ENCODE data around the gene SPATA25.

The SPATA25 gene

DNA sequence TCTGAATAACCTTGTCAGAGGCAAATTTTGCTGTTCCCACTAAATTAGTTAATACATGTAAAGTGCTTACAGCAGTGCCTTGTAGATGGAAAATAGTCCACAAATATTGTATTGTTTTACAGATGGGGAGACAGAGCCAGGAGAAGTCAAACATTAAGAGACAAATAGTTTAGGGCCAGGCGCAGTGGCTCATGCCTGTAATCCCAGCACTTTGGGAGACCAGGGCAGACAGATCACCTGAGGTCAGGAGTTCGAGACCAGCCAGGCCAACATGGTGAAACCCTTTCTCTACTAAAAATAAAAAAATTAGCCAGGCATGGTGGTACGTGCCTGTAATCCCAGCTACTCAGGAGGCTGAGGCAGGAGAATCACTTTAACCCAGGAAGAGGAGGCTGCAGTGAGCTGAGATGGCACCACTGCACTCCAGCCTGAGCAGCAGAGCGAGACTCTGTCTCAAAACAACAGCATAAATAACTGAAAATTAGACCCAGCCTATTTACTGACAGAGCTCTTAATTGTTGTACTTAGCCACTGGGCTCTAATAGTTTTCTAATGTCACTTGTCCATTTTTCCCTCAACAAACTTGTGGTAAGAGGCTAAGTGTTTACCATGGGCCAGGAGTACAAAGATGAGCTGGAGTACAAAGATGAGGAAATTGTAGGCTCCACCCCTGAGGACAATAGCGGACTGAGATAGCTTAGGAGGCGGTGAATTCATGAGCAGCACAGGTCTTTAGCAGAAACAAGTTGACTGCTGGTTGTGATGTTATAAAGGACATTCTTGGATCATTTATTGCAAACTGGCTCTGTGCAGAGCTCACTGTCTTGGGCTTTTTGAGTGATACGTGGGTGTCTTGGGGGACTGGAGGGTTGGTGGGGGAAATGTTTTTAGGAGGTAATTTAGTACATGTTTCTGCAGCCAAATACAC is 23.6 kb downstream of the SPATA25 start:
- DNase-seq (ENCODE audit: low spot score) = no peak

DNA sequence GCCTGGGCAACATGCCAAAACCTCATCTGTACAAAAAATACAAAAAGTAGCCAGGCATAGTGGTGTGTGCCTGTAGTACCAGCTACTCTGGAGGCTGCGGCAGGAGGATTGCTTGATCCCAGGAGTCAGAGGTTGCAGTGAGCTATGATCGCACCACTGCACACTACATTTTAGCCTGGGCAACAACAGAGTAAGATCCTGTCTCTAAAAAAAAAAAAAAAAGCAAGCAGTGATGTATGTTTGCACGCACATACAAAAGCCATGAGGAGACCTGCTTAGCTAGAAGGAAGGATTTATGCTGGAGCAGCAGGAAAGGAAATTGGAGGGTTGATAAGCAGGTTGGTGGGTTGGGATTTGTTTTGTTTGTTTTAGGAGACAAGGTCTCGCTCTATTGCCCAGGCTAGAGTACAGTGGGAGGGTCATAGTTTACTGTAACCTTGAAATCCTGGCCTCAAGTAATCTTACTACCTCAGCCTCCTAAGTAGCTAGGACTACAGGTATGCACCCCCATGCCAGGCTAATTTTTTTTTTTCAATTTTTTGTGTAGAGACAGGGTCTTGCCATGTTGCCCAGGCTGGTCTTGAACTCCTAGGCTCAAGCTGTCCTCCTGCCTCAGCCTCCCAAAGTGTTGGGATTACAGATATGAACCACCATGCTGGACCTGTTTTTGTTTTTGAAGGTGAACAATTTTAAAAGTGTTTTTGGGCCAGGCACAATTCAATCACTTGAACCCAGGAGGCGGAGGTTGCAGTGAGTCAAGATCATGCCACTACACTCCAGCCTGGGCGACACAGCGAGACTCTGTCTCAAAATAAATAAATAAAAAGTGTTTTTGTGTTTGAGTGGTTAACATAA is 26.0 kb downstream of the SPATA25 start:
- no peak for DNase-seq (ENCODE audit: low spot score)

DNA sequence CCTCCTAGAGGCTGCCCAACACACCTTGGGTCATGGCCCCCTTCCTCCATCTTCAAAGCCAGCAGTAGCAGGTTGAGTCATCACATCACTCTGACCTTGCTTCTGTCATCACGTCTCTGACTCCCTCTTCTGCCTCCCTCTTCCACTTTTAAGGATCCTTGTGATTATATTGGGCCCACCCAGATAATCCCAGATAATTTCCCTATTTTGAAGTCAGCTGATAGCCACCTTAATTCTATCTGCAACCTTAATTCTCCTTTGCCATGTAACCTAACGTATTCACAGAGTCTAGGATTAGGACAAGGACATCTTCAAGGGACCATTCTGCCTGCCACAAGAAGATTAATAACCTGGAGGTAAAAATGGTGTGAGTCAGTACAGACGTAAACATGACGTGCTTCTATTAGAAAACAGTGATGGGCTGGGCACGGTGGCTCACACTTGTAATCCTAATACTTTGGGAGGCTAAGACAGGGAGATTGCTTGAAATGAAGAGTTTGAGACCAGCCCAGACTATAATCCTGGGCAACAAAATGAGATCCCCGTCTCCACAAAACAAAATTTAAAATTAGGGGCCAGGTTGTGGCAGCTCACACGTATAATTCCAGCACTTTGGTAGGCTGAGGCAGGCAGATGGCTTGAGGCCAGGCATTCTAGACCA is 26.7 kb downstream of the SPATA25 start:
- no peak for DNase-seq (ENCODE audit: low spot score)

DNA sequence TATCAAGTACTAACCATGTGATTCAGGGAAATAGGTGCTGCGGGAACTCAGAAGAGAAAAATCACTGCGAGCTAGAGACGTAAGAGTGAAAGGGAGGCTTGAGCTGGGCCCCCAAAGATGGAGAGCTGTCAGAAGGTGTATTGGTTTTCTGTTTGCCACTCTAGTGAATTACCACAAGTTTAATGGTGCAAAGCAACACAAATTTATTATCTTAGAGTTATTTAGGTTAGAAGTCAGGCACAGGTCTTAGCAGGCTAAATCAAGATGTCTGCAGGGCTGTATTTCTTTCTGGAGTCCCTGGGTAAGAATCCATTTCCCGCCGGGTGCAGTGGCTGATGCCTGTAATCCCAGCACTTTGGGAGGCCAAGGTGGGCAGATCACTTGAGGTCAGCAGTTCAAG is 27.5 kb downstream of the SPATA25 start:
- DNase-seq (ENCODE audit: low spot score) = no peak

DNA sequence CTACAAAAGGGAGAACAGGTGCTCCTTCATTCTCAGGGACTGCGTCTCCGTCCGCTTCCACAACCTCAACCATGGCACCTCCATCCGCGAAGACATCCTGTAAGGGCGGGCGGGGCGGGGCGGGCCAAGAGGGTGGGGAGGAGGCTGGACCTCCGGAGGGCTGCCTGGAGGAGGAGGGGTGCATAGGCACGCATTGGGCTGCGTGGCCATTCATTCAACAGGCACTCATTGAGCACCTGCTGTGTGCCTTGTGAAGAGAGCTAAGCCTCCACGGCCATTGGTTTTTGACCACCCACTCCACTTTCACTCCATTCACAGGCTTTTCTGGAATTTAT is 29.6 kb downstream of the SPATA25 start:
- peak; percentile 83 for DNase-seq (ENCODE audit: low spot score)

DNA sequence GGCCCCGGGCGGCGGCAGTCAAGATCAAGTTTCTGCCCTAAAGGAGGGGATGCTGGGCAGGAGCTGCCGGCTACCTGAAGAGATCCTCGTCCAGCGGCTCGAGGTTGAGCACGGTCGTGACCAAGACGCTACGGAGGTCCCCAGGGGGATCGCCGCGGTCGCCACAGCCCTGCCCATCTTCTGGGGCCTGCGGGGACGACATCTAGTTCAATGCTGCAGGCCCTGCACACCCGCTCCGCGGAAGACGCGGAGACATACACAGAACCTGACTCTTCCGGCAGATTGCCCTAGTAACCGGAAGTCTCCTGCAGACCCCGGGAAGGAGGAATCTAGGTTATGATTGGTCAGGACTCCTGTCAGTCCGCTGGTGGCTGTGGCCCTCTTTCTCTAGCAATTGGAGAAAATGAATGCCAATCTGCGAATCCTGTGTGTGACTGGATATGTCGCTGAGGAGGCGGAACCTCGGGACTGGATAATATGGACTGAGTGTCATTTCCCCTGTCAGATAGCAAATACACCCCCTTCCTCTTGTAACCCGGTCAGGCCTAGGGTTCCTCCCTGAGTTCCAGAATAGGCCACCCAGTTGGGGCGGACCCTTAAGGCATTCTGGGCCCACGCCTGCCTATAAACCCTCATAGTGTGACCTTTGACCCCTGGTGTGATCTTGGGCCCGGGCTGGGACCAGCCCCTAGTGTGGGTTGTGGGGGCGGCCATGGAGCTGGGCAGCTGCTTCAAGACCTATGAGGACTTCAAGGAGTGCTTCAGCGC is 30.1 kb downstream of the SPATA25 start, which contains the start of the genes ACOT8 and ZSWIM3:
Gene ACOT8 (minus strand): TSS at position 279 of the 768 bp plus-strand sequence. CDS start 77 bp downstream, at position 202.
Gene ZSWIM3 (plus strand): TSS at position 501 of the 768 bp plus-strand sequence. CDS start 212 bp downstream, at position 713.
- DNase-seq (ENCODE audit: low spot score) = peak; percentile 99

DNA sequence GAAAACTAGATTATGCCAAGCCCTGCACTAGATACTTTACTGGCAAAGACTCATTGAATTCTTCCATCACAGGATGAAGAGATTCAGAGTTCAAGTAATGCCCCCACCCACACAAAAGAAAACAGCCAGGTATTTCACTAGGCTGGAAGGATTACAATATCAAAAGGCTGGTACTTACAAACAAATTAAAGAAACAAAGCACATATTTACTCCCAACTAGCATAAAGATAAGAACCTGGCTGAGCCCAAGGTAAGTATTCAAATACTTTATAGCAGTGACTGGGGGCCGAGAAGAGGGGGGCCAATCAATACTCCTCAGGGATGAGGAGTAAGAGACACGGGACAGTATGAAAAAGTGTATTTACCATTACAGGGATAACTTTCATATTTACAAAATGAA is 33.9 kb downstream of the SPATA25 start:
- DNase-seq (ENCODE audit: low spot score) = peak; percentile 24

DNA sequence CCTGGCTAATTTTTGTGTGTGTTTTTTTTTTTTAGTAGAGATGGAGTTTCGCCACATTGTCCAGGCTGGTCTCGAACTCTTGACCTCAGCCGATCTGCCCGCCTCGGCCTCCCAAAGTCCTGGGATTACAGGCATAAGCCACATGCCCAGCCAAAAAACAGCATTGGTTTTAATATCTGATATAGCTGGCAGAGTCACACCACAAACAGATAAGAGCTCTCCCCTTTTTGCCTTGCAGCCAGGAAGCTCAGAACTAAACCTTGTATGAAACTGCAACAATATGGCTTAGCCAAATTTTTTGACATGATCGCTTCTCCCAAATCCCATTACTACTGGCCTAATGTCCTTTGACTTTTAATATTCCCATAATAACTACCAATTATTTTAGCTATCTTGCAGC is 35.1 kb downstream of the SPATA25 start:
- no peak for DNase-seq (ENCODE audit: low spot score)

DNA sequence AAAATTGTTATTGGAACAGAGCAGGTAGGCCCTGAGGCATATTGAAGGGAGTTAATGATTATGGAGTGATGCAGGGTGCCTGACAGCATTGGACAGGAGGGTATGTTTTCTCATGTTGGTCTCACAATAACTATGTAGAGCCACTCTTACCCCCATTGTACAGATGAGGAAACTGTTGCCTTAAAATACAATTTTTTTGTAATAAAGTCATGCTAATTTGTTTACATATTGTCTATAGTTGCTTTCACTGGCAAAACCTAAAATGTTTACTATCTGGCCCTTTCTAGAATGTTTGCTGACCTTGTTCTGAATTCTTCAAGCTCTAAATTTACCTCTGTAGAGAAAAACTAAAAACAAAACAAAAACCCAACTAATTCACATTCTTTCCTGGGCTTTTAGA is 35.9 kb downstream of the SPATA25 start:
- DNase-seq (ENCODE audit: low spot score) = no peak

DNA sequence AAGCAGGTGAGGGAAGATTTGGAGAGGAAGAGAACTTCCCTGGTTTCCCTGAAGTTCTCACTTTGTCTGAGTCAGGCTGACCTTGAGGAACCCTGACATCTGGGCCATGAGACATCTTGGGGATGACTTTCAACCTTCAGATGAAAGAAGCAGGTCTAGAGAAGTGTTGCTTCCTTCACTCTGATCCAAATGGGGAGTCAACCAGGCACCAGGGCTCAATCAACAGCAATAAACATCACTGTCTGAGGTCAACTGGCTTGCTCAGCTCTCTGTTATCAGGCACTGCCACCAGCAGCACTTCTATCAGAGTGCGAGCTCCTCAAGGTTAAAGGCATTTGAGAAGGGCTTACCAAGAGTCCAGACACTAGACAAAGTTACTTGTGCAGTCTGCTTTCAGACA is 36.5 kb downstream of the SPATA25 start:
- DNase-seq (ENCODE audit: low spot score) = no peak

DNA sequence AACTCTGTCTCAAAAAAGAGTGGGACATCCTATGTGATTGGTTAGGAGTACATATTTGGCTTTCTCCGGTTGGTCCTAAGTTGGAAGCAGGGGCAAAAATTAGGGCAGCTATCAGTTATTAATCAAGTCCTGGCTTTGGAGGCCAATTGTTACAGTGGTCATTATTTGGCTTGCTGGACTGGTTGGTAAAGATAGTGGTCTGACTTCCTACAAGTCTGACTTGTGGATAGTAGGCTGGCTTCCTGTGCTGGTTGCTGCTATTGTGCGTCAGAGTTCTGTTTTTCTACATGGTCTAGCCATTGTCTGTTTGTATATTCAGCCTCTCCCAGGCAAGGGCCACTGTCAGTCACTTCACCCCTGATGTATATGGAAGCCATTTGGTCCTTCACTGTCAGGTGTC is 37.2 kb downstream of the SPATA25 start:
- DNase-seq (ENCODE audit: low spot score) = no peak

DNA sequence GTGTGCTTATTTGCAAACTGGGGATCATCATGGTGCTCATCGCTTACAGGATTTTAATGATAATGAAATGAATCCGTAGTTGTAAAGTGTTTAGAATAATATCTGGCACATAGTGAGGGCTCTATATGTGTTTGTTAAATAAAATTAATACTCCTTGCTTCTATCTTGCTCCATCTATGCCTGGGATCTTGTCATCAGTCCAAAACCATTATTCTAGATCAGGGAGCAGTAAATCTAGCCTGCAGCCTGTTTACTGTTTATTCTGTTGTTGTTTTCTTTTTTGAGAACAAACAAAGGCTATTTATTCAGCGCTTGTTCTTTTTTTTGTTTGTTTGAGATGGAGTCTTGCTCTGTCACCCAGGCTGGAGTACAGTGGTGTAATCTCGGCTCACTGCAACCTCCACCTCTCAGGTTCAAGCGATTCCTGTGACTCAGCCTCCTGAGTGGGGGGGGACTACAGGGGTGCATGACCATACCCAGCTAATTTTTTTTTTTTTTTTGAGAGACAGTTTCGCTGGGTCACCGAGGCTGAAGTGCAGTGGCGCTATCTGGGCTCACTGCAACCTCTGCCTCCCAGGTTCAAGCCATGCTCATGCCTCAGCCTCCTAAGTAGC is 38.3 kb downstream of the SPATA25 start:
- no peak for DNase-seq (ENCODE audit: low spot score)

DNA sequence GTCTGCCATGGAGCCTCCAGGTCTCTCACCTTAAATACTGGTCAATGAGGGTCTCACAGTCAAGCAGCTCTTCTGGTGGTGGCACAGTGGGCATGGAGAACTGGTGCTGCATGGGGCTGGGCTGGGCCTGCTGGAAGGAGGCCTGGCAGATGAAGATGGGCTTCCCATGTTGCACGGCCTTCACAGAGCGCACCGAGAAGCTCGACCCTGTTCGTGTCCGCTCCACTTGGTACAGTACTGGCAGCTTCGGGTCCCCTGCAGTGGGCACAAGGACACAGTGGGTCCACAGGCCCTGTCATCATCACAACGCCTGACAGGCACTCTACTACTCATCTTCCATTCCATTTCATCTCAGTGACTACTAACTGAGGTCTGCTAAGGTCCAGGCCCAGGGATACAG is 39.0 kb downstream of the SPATA25 start:
- no peak for DNase-seq (ENCODE audit: low spot score)

DNA sequence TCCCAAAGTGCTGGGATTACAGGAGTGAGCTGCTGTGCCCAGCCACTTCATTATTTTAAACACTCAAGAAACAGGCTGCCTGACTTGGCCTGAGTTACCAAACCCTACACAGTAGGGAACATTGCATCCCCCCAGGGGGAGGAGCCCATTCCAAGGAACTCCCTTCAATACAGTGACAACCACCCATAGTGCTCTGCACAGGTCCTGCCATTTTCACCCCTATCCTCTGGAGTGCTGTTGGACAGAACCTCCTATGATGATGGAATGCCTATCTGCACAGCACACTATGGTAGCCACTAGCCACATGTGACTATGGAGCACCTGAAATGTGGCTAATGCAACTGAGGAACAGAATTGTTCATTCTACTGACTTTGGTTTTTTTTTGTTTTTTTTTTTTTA is 42.0 kb downstream of the SPATA25 start:
- no peak for DNase-seq (ENCODE audit: low spot score)

DNA sequence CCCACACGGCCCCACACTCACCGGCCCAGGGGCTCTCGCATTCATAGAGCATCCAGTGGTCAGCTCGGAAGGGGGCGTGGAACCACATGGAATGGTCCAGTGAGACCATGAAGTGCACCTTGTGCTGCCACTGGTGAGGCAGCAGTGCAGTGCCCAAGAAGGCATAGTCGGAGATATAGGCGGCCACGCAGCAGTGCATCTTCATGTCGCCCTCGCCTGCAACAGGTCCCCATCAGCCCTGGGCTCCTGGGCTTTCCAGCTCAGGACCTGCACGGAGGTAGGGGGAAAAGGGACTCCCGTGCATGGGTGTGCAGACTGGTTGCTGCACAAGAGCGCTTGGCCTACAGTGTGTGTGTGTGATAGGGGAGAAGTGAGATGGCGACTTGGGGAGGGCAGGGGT is 43.9 kb downstream of the SPATA25 start:
- DNase-seq (ENCODE audit: low spot score) = no peak

DNA sequence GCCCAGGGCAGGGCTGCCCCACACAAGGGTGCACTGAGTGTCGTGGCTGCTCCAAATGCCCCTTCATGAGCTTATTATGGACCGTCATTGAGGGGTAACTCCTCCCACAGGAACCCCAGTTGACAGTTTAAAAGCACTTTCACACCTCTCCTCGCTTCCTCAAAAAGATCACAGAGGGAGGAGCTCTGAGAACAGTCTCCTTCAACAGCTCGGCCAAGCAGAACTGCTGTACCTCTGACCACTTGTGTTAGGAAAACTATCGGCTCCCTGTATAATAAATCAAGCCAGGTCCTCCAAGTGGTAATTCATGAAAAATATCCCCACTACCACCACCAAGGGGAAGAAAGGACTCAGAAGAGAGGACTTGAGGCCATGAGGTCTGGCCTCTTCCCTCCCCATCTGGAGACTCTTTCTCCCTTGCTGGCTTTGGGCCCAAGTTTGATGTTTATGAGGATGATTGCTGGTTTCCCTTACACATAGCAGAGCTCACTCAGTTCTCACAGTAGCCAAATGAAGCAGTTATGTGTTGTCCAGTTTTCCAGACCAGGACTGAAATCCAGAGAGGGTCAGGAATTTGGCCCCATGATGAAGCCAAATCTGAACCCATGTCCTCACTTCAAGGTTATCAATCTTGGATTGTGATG is 45.1 kb downstream of the SPATA25 start:
- DNase-seq (ENCODE audit: low spot score) = no peak

DNA sequence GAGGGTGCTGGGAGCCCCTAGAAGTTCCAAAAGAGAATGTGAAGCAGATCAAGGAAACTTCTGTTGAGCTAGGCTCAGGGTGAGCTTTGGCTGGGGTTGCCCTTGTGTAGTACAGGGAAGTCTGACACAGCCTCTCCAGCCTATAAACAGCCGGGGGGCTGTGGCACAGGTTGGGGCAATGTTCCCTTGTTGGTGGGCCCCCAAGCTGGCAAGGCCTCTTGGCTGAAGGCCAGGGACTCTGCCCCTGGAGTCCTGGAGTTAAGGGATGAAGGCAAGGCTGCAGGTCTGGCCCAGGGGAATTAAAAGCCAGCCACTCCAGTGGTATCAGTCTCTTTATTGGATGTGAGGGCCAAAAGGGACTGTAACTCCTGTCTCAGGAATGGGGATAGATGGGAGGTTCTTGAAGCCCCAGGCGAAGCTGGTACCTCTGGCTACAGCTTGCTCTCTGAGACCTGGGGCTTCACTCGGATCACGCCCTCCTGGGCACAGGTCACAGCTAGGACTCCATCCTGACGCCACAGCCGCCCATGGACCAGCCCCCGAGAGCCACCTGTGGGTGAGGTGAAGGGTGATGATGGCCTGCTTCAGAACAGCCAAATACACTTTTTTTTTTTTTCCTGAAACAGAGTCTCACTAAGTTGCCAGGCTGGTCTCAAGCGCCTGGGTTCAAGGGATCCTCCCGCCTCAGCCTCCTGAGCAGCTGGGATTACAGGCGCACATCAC is 45.9 kb downstream of the SPATA25 start:
- DNase-seq (ENCODE audit: low spot score) = no peak

DNA sequence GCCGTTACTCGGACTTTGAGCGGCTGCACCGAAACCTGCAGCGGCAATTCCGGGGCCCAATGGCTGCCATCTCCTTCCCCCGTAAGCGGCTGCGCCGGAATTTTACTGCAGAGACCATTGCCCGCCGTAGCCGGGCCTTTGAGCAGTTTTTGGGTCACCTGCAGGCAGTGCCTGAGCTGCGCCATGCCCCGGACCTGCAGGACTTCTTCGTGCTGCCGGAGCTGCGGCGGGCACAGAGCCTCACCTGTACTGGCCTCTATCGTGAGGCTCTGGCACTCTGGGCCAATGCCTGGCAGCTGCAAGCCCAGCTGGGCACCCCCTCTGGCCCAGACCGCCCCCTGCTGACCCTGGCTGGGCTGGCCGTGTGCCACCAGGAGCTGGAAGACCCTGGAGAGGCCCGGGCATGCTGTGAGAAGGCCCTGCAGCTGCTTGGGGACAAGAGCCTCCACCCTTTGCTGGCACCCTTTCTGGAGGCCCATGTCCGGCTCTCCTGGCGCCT is 46.7 kb downstream of the SPATA25 start:
- no peak for DNase-seq (ENCODE audit: low spot score)

DNA sequence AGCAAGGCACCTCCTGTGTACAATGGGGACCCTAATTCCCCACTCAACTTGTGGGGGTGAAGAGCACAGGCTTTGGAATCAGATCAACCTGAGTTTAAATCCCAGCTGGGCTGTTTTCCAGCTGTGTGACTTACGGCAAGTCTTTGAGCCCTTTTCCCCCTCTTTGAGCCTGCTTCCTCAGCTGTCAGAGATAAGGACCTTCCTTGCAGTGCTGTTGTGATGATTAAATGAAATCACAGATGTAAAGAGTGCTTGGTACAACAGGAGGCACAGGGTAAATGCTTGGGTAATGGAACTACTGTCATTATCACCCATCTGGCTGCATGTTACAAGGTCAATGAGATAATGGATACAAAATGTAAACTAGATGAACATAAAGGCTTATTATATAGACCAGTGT is 50.6 kb downstream of the SPATA25 start:
- no peak for DNase-seq (ENCODE audit: low spot score)
